Type B pancreatic cell (in vitro differentiated cells): ENCODE results near the gene IRGQ. TPM values are rescaled to one million over a fixed set of nuclear protein-coding genes. Genes with fewer than 3 reads are reported as not detected.
"Not testable (repeated sequence)": the region's sequence is repeated elsewhere in the genome, so short reads cannot be mapped to it uniquely, and the experiment has no call there.

ENCODE experiments used
- DNase-seq: peaks from one replicate; pipeline ENCODE4 v3.0.0; 2021; ENCODE audit warnings: mixed read lengths; ENCODE audit not compliant: unreplicated experiment; ENCODE audit errors: extremely low spot score
- H3K27ac Mint-ChIP-seq: 2 replicates; pipeline ENCODE4 v1.8.0; 2021; ENCODE audit warnings: mild to moderate bottlenecking, mixed read lengths
- H3K27me3 Mint-ChIP-seq: 2 replicates; pipeline ENCODE4 v1.8.0; 2021; ENCODE audit warnings: mixed read lengths
- H3K36me3 Mint-ChIP-seq: 2 replicates; pipeline ENCODE4 v1.8.0; 2021; ENCODE audit warnings: mixed read lengths
- H3K4me1 Mint-ChIP-seq: one replicate; pipeline ENCODE4 v1.8.0; 2021; ENCODE audit warnings: mixed read lengths; ENCODE audit not compliant: unreplicated experiment
- H3K4me3 Mint-ChIP-seq: 2 replicates; pipeline ENCODE4 v1.8.0; 2021; ENCODE audit warnings: mild to moderate bottlenecking, mixed read lengths
- H3K9me3 Mint-ChIP-seq: 2 replicates; pipeline ENCODE4 v1.8.0; 2021; ENCODE audit warnings: mixed read lengths
- CTCF ChIP-seq: fragments of 200-600 bp; sonication (generic); conservative IDR thresholded peaks from 2 replicates; pipeline ENCODE4 v1.5.0; 2021; ENCODE audit warnings: antibody characterized with exemption, mild to moderate bottlenecking
- total RNA-seq: library from RNA; stranded (reverse); gene quantifications from 2 replicates; pipeline ENCODE4 v1.2.1, GENCODE V29; 2021; ENCODE audit warnings: low replicate concordance

IRGQ gene
- total RNA-seq, 1 donor from 2014 or later = 41.5 TPM

- no peak overlapping the region for H3K27ac Mint-ChIP-seq
- no peaks in the 10 kb centered on the region for H3K27me3 Mint-ChIP-seq
- no peak overlapping the region for H3K4me3 Mint-ChIP-seq
- no peak for DNase-seq
- H3K9me3 Mint-ChIP-seq = no peaks in the 10 kb centered on the region
- peaks cover 17% of the 10 kb centered on the region for H3K36me3 Mint-ChIP-seq
- H3K4me1 Mint-ChIP-seq = no peaks in the 10 kb centered on the region
- no peak for TF ChIP-seq CTCF
Measured at GRCh38 chr19:43552616-43553015, 43.3 kb downstream of the IRGQ start.

- Mint-ChIP-seq H3K36me3 (peaks cover 17% of the 10 kb centered on the region), H3K9me3 (no peaks in the 10 kb centered on the region), H3K4me1 (no peaks in the 10 kb centered on the region), H3K27ac (no peak overlapping the region), H3K4me3 (no peak overlapping the region), H3K27me3 (no peaks in the 10 kb centered on the region)
- TF ChIP-seq CTCF = no peak
- no peak for DNase-seq
Measured at GRCh38 chr19:43552198-43552450, 43.8 kb downstream of the IRGQ start.

GRCh38 chr19:43551399-43552197 lies 44.3 kb downstream of the IRGQ start:
- no peak overlapping the region for H3K27ac Mint-ChIP-seq
- no peak for TF ChIP-seq CTCF
- DNase-seq = no peak
- no peaks in the 10 kb centered on the region for H3K27me3 Mint-ChIP-seq
- H3K4me1 Mint-ChIP-seq = no peaks in the 10 kb centered on the region
- no peak overlapping the region for H3K4me3 Mint-ChIP-seq
- no peaks in the 10 kb centered on the region for H3K9me3 Mint-ChIP-seq
- H3K36me3 Mint-ChIP-seq = peaks cover 17% of the 10 kb centered on the region

- Mint-ChIP-seq H3K27me3 (no peaks in the 10 kb centered on the region), H3K27ac (no peak overlapping the region), H3K4me1 (no peaks in the 10 kb centered on the region), H3K9me3 (no peaks in the 10 kb centered on the region), H3K4me3 (no peak overlapping the region), H3K36me3 (peaks cover 12% of the 10 kb centered on the region)
- TF ChIP-seq CTCF = no peak
- no peak for DNase-seq
Measured at GRCh38 chr19:43548706-43549105, 47.2 kb downstream of the IRGQ start.

GRCh38 chr19:43547926-43548325 lies 48.0 kb downstream of the IRGQ start:
- DNase-seq, H3K27me3 Mint-ChIP-seq, H3K27ac Mint-ChIP-seq, H3K4me3 Mint-ChIP-seq, H3K9me3 Mint-ChIP-seq, H3K4me1 Mint-ChIP-seq: not testable (repeated sequence)
- peaks cover 12% of the 10 kb centered on the region for H3K36me3 Mint-ChIP-seq

- peaks cover 15% of the 10 kb centered on the region for H3K36me3 Mint-ChIP-seq
Measured at GRCh38 chr19:43546581-43546980, 49.4 kb downstream of the IRGQ start.

More at GRCh38 chr19:43546581-43546980, 49.4 kb downstream of the IRGQ start:
- no peaks in the 10 kb centered on the region for H3K27me3 Mint-ChIP-seq
- TF ChIP-seq CTCF = no peak
- DNase-seq = no peak
- no peak overlapping the region for H3K4me3 Mint-ChIP-seq
- H3K27ac Mint-ChIP-seq = no peak overlapping the region
- H3K4me1 Mint-ChIP-seq = no peaks in the 10 kb centered on the region
- H3K9me3 Mint-ChIP-seq = no peaks in the 10 kb centered on the region
